Left hindlimb (tissue), 1 donor: ENCODE data around the gene DLG1.

ENCODE experiments used
- DNase-seq: peaks from one replicate; pipeline ENCODE4 v3.0.0-alpha.2; 2018

The DLG1 gene

GRCh38 chr3:197010556-197011351 is 287.7 kb downstream of the DLG1 start:
- no peak for DNase-seq

DNA sequence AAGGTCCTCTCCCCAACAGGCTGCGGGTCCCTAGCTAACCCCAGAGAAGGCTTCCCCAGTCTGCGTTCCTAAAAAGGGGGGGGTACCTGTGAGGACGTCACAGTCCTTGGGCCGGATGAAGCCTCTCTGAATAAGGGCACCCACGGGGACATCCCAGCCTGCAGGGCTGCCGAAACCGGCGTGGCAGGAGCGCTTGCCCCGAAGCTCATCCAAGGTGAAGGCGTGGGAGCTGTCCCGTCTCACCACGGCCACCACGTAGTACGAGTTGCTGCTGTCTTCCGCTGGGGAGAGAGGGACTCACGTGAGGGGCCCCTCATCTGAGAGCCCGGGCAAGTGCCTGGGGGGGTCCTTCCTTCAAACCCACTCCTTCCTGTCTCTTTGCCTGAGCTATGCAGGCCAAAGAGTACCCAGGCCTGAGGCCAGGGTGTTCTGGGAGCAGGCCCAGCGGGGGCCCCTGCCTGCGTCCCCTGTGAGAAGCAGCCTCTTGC is 288.8 kb downstream of the DLG1 start:
- DNase-seq, result no peak

- DNase-seq, result peak; percentile 12
Observed at GRCh38 chr3:197008436-197009209, 289.8 kb downstream of the DLG1 start.

DNA sequence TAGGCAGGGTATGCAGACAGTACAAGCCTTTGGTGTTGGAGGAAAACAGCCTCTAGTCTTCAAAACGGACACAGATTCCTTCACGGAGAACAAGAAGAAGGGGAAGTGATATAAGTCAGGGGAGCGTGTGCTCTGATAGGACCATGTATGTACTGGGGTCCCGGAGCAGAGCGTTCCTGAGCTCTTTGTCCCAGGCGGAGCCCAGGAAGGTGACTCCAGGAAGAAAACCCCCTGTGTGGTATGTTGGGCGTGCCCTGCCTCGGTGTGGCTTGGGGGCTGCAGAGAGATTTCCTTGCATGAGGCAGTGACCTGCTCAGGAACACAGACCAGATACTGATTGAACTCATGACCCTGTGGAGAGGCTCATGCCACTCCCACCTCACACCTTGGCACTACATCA is 290.5 kb downstream of the DLG1 start:
- peak; percentile 5 for DNase-seq

DNA sequence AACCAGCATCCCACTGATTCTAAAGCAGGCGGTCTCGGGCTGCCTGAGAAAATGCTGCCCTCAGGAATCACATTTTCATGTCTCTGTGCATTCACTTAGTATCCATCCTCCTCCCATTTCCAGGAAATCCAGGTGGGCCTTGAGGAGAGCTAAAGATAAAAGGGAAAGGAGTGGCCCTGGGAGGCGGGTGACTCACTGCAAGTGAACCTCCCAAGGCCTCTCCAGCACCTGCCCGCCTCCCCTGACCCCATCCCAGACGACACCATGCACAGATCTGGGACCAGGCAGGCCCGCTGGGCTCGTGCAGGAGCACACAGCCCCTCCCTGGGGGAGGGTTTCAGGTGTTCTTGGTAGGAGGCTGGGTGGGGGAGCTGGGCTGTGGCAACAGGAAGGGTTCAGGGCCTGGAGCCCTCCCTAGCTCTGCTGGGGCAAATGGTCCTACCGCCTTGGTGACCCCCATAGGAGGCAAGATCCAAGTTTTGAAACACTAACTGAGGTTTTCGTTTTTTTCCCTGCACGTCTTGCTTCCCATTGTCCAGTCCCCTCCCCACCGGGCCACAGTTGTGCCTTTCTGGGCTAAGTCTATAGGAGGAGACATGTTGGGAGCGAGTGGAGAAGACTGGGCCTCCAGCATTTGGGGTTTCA is 291.0 kb downstream of the DLG1 start:
- DNase-seq, result peak; percentile 15

DNA sequence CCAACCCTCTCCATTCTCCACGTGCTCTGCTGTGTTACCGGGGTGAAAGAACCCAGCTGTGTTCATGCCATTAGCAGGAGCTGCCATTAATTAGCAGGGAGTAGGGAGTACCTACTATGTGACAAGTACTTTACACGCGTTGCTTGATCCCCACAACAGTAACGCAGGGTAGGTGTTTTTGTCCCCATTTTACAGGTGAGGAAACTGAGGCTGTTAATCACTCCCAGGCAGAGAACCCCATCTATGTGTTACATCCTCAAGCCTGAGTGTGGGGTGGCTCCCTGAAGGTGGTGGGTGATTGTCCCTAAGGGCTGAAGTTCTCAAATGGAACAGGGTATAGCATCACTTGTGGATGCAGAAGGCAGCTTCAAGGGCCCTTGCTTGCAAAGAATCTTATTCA is 291.6 kb downstream of the DLG1 start:
- peak; percentile 16 for DNase-seq

GRCh38 chr3:197006446-197006845 is 292.0 kb downstream of the DLG1 start:
- DNase-seq, result peak; percentile 19

DNA sequence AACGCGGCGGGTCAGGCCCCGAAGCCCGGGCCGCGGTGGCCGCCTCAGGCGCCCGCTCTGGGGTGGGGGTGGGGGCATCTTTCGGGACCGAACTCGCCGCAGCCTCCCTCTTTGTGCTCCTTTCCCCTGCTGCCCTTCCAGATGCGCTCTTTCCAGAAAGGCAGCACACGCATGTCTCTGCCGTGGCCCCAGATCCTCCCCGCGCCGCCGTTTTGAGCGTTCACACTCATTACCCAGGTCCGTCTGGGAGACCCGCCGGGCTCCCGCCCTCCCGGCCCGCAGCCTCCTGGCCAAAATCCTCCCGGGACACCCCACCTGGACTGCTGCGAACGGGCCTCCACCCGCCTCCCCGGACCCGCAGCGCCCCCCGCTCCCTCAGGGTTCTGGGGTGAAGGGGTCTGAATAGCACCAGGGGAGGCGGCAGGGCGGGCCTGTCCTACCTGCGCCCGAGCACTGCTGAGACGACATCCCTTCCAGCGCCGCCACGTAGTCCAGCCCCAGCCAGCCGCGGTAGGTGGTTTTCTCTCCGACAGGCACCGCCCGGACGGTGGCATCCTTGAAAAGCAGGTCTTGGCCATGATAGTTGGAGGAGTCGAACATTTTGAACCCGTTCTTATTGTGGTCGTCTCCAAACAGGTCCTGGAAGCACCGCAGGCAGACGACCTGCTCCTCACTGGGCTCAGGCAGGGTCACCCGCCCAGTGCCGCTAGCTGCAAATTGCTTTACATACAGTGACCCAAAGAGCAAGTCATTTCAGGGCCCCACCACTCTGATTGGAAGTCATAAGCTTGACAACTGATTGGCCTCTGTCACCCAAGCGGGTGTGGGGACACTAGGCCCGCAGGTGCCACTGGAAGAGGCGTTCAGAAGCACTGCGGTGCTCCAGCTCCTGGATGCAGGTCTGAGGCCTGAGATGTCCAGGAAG is 294.7 kb downstream of the DLG1 start:
- DNase-seq, result no peak

DNA sequence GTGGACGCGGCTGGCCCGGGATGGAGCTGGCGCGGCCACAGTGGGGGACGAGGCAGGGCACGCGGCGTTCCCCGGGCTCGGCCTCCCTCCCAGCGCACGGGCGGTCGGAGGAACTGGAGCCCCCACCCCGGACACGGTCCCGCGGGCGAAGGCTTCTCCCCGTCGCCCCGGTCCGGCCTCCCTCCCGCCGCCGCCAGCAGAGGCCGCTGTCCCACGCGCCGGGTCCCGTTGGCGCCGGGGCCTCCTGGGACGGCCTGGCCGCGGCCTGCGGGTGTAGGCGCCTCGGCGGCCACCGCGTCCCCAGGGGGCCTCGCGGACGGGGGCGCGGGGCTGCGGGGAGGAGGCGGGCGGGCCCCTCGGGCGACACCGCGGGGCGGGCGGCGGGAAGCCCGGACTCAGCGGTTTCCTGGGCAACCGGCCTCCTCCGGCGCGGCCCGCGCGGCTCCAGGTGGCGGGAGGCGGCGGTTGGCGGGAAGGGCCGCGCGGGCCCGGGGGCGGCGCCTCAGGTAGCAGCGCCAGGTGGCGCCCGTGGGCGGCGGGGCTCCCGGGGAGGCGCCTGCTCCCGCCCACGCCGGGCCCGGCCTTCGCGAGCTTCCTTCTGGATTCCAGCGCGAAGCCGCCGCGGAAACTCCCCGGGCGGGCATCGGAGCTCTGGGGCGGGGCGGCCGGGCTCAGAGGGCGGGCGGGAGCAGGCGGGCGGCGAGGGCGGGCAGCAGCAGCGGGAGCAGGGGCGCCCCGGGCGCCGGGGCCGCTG is 295.5 kb downstream of the DLG1 start:
- DNase-seq, result peak; percentile 80

- DNase-seq, result peak; percentile 51
Observed at GRCh38 chr3:197001972-197002700, 296.3 kb downstream of the DLG1 start.

DNA sequence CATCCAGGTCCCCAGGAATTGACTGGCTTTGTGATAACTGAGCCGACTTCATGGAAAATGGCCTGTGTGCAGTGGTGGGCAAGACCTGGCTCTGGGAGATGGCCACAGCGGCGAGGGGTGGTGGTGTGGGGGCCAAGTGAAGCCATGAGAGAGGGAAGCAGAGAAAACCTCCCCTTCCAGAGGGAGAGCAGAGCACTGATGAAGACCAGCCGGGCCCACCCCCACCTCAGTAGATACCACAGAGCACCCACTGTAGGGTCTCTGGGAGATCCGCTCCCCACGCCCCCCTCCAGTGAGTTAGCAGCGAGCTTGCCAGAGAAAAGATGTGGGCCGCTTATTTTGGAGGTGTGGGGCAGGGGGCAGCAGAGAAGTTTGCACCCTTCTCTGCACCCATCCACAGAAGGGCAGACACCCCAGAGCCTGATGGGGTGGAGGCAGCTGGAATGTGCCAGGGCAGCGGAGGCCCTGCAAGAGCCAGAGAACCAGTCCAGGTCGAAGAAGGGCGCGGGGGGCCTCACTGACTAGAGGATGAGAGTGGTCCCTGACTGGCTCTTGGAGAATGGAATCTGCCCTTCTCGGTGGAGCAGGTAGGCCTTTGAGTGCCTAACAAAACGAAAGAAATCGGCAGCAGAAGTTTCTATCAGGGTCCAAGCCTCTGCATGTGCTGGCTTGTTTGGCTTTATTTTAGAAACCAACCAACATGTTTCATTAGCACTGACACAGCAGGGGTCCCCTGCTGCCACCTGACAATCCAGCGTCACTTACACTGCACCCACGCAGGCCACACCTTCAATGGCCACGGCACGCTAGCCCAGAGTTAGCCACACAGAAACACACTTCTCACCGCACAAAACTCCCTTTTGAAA is 297.1 kb downstream of the DLG1 start:
- DNase-seq, result peak; percentile 30

DNA sequence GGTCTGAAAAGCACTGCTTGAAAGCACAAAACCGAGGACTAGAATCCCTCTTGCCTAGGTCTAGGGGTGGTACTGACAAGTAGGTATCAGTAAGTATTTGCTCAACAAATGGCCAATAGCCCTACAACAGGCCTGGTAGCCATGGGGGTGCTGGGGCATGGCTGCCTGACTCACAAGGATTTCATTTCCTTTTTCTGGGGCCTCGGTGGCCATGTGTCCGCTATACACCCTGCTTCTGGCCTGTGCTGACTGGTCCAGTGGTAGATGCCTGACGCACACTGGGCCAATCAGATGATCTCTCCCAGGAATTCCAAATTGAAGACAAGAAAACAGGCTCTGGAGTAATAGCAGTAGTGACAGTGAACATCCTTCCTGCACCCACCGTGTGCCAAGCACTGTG is 298.2 kb downstream of the DLG1 start:
- DNase-seq, result peak; percentile 20

DNA sequence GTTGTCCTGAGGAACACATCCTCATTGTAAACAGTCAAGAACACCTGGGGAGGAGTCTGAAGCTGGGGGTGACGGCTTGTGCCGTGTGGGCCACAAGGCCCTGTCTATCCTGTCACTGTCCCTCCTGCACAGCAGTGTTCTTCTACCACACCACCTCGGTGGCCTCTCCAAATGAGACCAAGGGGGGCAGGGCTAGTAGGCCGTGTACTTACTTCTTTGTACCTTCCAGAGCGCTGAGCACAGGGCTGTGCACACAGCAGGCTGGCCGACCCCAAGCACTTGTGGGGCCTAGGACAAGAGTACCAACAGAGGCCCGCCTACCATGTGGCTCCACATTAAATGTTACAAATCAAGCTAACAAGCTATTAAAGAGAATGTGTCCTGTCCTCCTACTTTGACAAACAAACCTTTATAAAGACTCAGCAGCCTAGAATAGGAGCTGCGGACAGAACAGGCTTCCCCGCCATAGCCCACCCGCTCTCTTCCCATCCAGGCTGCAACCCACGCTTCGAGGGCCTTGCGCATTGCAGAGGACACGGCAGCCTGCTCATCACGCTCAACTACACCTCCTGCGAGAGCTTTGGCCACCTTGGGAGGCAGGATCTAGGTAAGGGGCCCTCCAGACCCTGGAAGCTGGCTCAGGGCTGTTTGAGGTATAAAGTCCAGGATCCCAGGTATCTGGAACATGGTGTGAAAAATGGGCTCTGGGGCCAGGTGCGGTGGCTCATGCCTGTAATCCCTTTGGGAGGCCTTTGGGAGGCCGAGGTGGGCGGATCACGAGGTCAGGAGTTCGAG is 299.2 kb downstream of the DLG1 start:
- DNase-seq, result peak; percentile 23

DNA sequence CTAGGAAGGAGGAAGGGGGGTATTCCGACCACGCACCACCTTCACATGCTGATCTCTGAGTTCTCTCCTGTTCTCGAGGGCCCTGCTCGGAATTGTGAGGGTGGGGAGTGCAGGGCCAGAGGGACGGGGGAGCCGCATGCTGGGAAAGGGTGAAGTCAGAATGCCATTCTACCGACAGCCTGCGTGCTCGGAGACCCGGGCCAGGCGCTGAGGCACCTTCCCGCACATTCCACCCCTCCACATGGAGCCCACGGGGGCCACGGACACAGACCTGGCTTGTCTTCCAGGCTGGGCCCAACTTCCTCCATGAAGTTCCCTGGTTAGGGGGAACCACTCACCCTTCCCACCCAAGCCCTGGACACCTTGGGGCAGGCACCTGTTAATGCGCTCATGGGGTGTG is 301.1 kb downstream of the DLG1 start:
- DNase-seq, result peak; percentile 6

DNA sequence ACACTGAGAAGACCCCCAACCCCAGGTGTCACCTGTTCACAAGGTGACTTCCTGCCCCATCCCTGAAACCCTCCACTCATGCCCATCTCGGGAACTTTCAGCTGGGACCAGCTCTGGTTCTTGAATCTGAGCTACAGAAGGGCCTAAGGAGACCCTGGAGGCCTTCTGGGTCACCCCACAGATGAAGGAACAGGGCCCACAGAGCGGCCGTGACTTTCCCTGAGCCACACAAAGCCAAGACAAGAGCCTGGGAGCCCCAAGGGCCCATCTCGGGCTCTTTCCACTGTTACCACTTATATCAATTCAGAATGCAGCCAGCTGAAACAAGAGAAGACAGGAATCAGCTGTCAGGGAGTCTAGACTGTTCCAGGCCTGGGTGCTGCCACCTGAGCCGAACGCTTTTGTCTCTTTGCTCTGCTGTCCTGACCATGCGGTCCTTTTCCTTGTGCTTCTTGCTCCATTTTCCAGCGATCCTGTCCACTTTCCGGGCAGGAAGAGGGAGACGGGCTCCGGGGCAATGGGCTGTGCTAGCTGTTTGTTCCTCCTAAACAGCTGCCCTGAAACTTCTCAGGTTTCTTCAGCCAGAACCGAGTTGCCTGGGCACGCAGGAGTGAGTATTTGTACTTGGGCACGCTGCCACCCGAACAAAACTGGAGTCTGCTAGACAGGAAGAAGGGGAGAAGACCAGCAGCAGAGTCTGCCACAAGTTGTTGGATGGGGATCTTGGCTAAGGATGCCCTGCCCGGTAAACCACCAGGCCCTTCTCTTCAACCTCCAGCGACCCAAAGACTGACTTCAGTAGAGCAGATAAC is 301.8 kb downstream of the DLG1 start:
- DNase-seq, result peak; percentile 28

GRCh38 chr3:196995646-196996355 is 302.6 kb downstream of the DLG1 start:
- peak; percentile 9 for DNase-seq

- peak; percentile 5 for DNase-seq
Observed at GRCh38 chr3:196995027-196995426, 303.4 kb downstream of the DLG1 start.
